GM04503 (cell line): ENCODE results near the gene CALHM3.

Experiments
- DNase-seq: peaks from one replicate; pipeline ENCODE4 v3.0.0-alpha.2; 2012; ENCODE audit warnings: low read depth

CALHM3 gene

GRCh38 chr10:103450201-103450695, 28.8 kb downstream of the CALHM3 start:
- no peak for DNase-seq

GRCh38 chr10:103449208-103450144, 29.6 kb downstream of the CALHM3 start:
- no peak for DNase-seq

- DNase-seq = peak; percentile 87
Measured at GRCh38 chr10:103448746-103449145, 30.3 kb downstream of the CALHM3 start.

- no peak for DNase-seq
Measured at GRCh38 chr10:103447187-103447586, 31.9 kb downstream of the CALHM3 start.

DNA sequence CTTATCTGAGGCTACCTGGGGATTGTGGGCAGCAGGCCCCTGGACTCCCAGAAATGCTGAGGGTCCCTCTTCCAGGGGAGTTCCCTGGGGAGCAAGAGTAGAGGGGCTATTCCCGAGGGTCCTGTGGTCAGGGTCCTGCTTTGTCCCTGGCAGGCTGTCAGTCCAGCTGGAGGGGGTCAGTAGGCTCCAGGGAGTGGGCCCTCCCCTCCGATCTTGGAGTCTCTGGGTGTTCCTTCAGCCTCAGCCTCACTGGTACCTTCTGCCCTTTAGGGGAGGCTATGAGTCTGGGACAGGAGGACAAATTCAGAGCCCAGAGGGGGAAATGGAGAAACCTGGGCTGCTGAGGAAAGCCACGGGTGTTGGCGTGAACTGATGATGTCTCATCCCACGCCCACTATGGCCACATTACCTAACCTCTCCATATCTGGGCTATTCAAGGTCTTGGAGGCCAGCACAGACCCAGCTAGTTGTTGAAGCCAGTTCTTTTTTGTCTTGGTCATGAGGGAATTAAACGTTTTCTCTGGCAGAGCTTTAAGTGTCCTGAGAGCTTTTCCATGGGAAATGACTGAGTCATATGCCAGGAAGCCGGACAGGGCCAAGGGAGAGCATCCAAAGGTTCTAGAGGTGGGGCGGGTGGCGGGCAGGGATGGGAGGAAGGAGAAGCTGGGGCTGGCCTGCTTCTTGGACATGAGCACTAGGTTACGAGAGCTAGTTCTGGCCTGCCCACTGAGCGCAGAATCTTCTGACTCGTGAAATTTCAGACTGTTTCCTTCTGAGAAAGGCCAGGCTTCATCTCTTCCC, 33.1 kb downstream of the CALHM3 start:
- peak; percentile 97 for DNase-seq

DNA sequence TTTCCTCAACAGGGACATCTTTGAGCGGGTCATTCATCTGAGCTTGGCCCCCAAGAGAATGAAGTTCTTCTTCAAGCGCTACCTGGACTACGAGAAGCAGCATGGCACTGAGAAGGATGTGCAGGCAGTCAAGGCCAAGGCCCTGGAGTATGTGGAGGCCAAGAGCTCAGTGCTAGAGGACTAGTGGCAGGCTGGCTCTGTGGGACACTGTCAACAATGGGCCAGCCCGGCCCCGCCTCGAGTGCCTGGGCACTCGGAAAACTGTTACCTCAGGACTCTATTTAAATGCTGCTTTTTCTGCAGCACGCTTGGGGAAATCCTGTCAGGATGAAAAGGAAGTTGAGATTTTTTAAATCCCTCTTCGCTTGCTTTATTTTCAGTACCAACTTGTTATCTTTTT, 33.7 kb downstream of the CALHM3 start:
- no peak for DNase-seq

- no peak for DNase-seq
Measured at GRCh38 chr10:103444478-103444877, 34.6 kb downstream of the CALHM3 start.

- DNase-seq = no peak
Measured at GRCh38 chr10:103443475-103444185, 35.4 kb downstream of the CALHM3 start.

DNA sequence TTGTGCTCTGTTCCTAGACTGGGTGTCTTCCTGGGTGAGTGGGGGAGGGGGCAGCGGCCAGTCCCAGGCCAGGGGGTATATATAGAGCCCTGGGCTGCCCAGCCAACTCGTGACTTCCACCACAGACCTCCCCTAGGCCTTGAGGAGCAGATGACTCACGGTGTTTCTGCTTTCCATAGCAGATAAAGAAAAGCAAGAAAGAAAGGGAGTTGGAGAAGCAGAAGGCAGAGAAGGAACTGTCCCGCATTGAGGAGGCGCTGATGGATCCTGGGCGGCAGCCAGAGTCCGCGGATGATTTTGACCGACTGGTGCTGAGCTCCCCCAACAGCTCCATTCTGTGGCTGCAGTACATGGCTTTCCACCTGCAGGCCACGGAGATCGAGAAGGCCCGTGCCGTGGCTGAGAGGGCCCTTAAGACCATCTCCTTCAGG, 37.0 kb downstream of the CALHM3 start:
- no peak for DNase-seq

GRCh38 chr10:103441611-103442010, 37.4 kb downstream of the CALHM3 start:
- no peak for DNase-seq

GRCh38 chr10:103441206-103441605, 37.8 kb downstream of the CALHM3 start:
- no peak for DNase-seq

DNA sequence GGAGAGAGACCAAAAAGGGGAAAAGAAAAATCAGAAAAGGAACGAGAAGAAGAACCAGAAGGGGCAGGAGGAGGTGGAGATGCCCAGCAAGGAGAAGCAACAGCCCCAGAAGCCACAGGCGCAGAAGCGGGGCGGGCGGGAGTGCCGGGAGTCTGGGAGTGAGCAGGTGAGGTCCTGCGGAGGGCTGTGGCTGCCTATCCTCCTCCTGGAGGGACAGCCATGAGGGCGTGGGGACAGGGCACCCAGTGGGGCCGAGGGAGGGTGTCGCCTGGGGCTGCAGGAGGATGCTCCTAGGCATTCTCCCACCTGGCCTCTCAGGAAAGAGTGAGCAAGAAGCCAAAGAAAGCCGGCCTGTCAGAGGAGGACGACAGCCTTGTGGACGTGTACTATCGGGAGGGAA, 38.6 kb downstream of the CALHM3 start:
- DNase-seq = no peak

DNA sequence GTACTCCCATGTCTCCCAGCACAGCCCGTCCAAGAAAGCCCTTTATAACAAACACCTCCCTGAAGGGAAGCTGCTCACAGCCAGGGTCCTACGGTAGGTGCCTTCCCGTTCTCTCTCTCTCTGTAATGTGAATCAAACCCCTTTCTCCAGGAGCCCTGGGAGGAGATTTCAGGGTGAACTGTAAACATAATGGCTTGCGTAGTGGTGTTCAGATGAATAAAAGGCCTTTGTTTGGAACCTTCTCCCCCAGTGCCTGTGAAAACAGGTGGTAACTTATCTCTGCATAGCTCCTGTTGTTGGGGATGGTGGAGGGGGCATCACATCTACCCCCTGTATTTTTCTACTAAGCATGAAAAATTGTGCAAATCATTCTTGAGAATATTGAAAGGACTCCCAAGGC, 39.3 kb downstream of the CALHM3 start:
- no peak for DNase-seq

GRCh38 chr10:103433858-103434257, 45.2 kb downstream of the CALHM3 start:
- no peak for DNase-seq

DNA sequence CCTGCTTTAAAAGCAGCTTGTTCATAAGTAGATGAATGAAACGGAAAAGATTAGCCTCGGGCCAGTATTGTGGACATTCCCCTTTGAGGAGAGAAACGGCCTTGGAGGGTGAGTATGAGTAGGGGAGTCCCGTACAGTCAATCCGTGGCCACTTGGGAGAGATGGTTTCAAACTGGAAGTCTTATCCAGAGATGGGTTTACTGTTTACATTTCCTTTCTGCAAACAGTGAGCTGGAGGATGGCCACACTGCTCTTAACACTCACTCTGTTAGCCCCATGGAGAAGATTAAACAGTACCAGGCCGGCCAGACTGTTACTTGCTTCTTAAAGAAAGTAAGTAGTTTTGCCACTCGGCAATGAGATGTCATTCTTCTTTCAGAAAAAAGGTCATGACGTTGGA, 47.1 kb downstream of the CALHM3 start:
- DNase-seq = no peak

- no peak for DNase-seq
Measured at GRCh38 chr10:103429647-103430046, 49.4 kb downstream of the CALHM3 start.

GRCh38 chr10:103428989-103429643, 49.9 kb downstream of the CALHM3 start:
- no peak for DNase-seq

GRCh38 chr10:103427866-103428265, 51.2 kb downstream of the CALHM3 start:
- no peak for DNase-seq

GRCh38 chr10:103423748-103424147, 55.3 kb downstream of the CALHM3 start:
- no peak for DNase-seq
